B cell (primary cell): ENCODE results near the gene CELF4. TPM values are rescaled to one million over a fixed set of nuclear protein-coding genes. Genes with fewer than 3 reads are reported as not detected.

Experiments
- ATAC-seq: fragments of 200-7000 bp; cut with Tn5 transposase; one replicate; pipeline ENCODE4 v1.10.0; 2021; ENCODE audit warnings: low read depth, mild to moderate bottlenecking, moderate number of reproducible peaks, moderate library complexity
- CTCF ChIA-PET: fragments of 350-600 bp; sonication (Branson Sonifier 250); formaldehyde crosslinking; loops from one replicate; lab custom pipeline; 2021; ENCODE audit warnings: antibody characterized with exemption, inconsistent platforms; lab: Charles Lee
- POLR2A ChIA-PET: fragments of 350-600 bp; sonication (Branson Sonifier 250); formaldehyde crosslinking; loops from one replicate; lab custom pipeline; 2021; ENCODE audit warnings: antibody characterized with exemption; lab: Charles Lee
- DNase-seq: peaks from one replicate; pipeline ENCODE4 v3.0.0; 2013
- H2AFZ ChIP-seq: 2 replicates; pipeline ENCODE4 v1.6.1; 2012; ENCODE audit warnings: mild to moderate bottlenecking, low read depth, low read length; ENCODE audit not compliant: insufficient read depth, poor library complexity, severe bottlenecking
- H3K27ac ChIP-seq, 2 donors: 1 replicate in 1 of 2; 2 replicates in 1 of 2; pipeline ENCODE4 v1.5.1; 2012 to 2013; ENCODE audit warnings: low read length in 2 of 2, mild to moderate bottlenecking in 2 of 2, moderate library complexity in 1 of 2
- H3K27me3 ChIP-seq, 4 experiments: fragments of 200-600 bp in 1 of 4; sonication (generic) in 1 of 4; replicated peaks in 1 of 4; 1 replicate in 2 of 4; 2 replicates in 2 of 4; pipeline versions ENCODE4 v1.6.1 to v1.7.0; 2013 to 2016; ENCODE audit warnings: low read length in 3 of 4, mild to moderate bottlenecking in 2 of 4, mixed read lengths in 1 of 4, moderate library complexity in 1 of 4; ENCODE audit not compliant: insufficient read depth in 4 of 4, control insufficient read depth in 3 of 4; ENCODE audit errors: control extremely low read depth in 1 of 4
- H3K36me3 ChIP-seq, 2 experiments: replicated peaks in 1 of 2; 1 replicate in 1 of 2; 2 replicates in 1 of 2; pipeline versions ENCODE4 v1.6.1 to v1.7.1; 2013; ENCODE audit warnings: low read length in 1 of 2; ENCODE audit not compliant: insufficient read depth in 2 of 2, control insufficient read depth in 1 of 2; ENCODE audit errors: control extremely low read depth in 1 of 2, extremely low read depth in 1 of 2
- H3K4me1 ChIP-seq, 2 donors: fragments of 200-600 bp in 1 of 2; sonication (generic) in 1 of 2; 1 replicate in 1 of 2; 2 replicates in 1 of 2; pipeline versions ENCODE4 v1.5.1 to v1.6.1; 2013 to 2017; ENCODE audit warnings: low read length in 2 of 2; ENCODE audit not compliant: control insufficient read depth in 2 of 2, insufficient read depth in 2 of 2
- H3K4me2 ChIP-seq: replicated peaks from 2 replicates; pipeline ENCODE3; 2012; ENCODE audit warnings: mild to moderate bottlenecking, low read depth, low read length; ENCODE audit not compliant: poor library complexity, severe bottlenecking
- H3K4me3 ChIP-seq, 5 experiments: fragments of 200-600 bp in 1 of 5; sonication (generic) in 1 of 5; 1 replicate in 3 of 5; 2 replicates in 2 of 5; pipeline versions ENCODE4 v1.5.1 to v1.7.0; 2011 to 2016; ENCODE audit warnings: low read length in 4 of 5, mild to moderate bottlenecking in 4 of 5, low read depth in 2 of 5, control low read depth in 1 of 5, moderate library complexity in 1 of 5; ENCODE audit not compliant: insufficient read depth in 1 of 5; ENCODE audit errors: control extremely low read depth in 1 of 5, extremely low read depth in 1 of 5
- H3K79me2 ChIP-seq: fragments of 200-600 bp; sonication (generic); one replicate; pipeline ENCODE4 v1.6.0; 2016; ENCODE audit warnings: low read length; ENCODE audit not compliant: control insufficient read depth, insufficient read depth
- H3K9ac ChIP-seq: fragments of 200-600 bp; sonication (generic); 2 replicates; pipeline ENCODE4 v1.6.1; 2017; ENCODE audit warnings: mild to moderate bottlenecking, low read length, moderate library complexity
- H3K9me3 ChIP-seq, 3 donors: one replicate each; pipeline versions ENCODE4 v1.6.1 to v1.7.1; 2013; ENCODE audit warnings: low read length in 2 of 3; ENCODE audit not compliant: control insufficient read depth in 2 of 3, insufficient read depth in 1 of 3; ENCODE audit errors: control extremely low read depth in 1 of 3
- H4K20me1 ChIP-seq: 2 replicates; pipeline ENCODE4 v1.6.0; 2012; ENCODE audit warnings: mild to moderate bottlenecking, low read length; ENCODE audit not compliant: insufficient read depth, control insufficient read depth, poor library complexity, severe bottlenecking
- H3K27ac Mint-ChIP-seq: one replicate; pipeline ENCODE4 v1.8.0; 2021; ENCODE audit warnings: mixed read lengths
- H3K27me3 Mint-ChIP-seq: one replicate; pipeline ENCODE4 v1.8.0; 2021; ENCODE audit warnings: mixed read lengths
- H3K4me1 Mint-ChIP-seq: one replicate; pipeline ENCODE4 v1.8.0; 2021; ENCODE audit warnings: mixed read lengths
- H3K4me3 Mint-ChIP-seq: one replicate; pipeline ENCODE4 v1.8.0; 2021; ENCODE audit warnings: mixed read lengths
- H3K9me3 Mint-ChIP-seq: one replicate; pipeline ENCODE4 v1.8.0; 2022; ENCODE audit warnings: mixed read lengths; ENCODE audit not compliant: insufficient read depth
- CTCF ChIP-seq: fragments of 200-600 bp; IDR thresholded peaks from one replicate; pipeline ENCODE4 v1.8.0; 2022; ENCODE audit warnings: antibody characterized with exemption, mild to moderate bottlenecking
- EZH2 ChIP-seq: IDR thresholded peaks from 2 replicates; pipeline ENCODE4 v1.6.1; 2012; ENCODE audit warnings: borderline replicate concordance, low read depth, mild to moderate bottlenecking, moderate library complexity, low read length; ENCODE audit not compliant: insufficient read depth, poor library complexity, severe bottlenecking
- WGBS: methylation state at CpG from one replicate; pipeline ENCODE4 v1.1.5; 2013; ENCODE audit warnings: missing lambda C conversion rate; ENCODE audit not compliant: insufficient coverage; 5-methylcytosine and 5-hydroxymethylcytosine counted together
- intact Hi-C: fragments of 100-400 bp; cut with micrococcal nuclease; formaldehyde crosslinking; loops from one replicate; pipeline ENCODE4 v1.10.0; 2022
- polyA minus RNA-seq: library from RNA; depleted of rRNA, polyadenylated mRNA; stranded (reverse); fragments of >200 nt; gene quantifications from 2 replicates; pipeline ENCODE4 v1.2.3, GENCODE V29; 2012
- polyA plus RNA-seq: library from polyadenylated mRNA; depleted of rRNA; stranded (reverse); fragments of >200 nt; gene quantifications from 2 replicates; pipeline ENCODE4 v1.2.3, GENCODE V29; 2012
- total RNA-seq, 2 donors: library from RNA; stranded (reverse); fragments of 120-200 nt in 1 of 2; gene quantifications; 1 replicate in 1 of 2; 2 replicates in 1 of 2; pipeline versions ENCODE4 v1.2.3 to v1.2.4, GENCODE V29; 2013 to 2022

Gene CELF4
- total RNA-seq (not detected in 2 replicates), polyA plus RNA-seq (not detected in 2 replicates), polyA minus RNA-seq (not detected in 2 replicates)
- total RNA-seq (2013) = 0.09 TPM

GRCh38 chr18:37565101-37565976 lies at the start of gene CELF4:
TSS of gene CELF4 (minus strand) at chr18:37565798.
- Histone ChIP-seq H3K4me3 (no peak within 1 kb of the TSS), H4K20me1 (no peaks in the 10 kb centered on the region), H3K79me2 (no peaks in the 10 kb centered on the region), H3K9ac (no peak within 1 kb of the TSS), H3K27me3 (peaks cover 0 to 57% (median 22%) of the 10 kb centered on the region in 4 experiments), H3K4me2 (peak within 1 kb of the TSS; percentile 67), H3K4me1 (peaks cover 7 to 11% of the 10 kb centered on the region in 2 donors), H2AFZ (peak within 1 kb of the TSS; percentile 57), H3K36me3 (no peaks in the 10 kb centered on the region), H3K9me3 (peaks cover 0 to 7% (median 0%) of the 10 kb centered on the region in 3 donors), H3K27ac (no peak within 1 kb of the TSS)
- ChIA-PET POLR2A (no interaction called here), CTCF (no interaction called here)
- no peak for ATAC-seq
- Mint-ChIP-seq H3K4me3 (peak within 1 kb of the TSS; percentile 70), H3K27me3 (peaks cover 68% of the 10 kb centered on the region), H3K4me1 (peaks cover 21% of the 10 kb centered on the region), H3K27ac (no peak within 1 kb of the TSS), H3K9me3 (no peaks in the 10 kb centered on the region)
- WGBS = 11% methylated on average over 57 of the region's 62 CpGs
- TF ChIP-seq CTCF (no peak), EZH2 (no peak)
- no peak for DNase-seq
- intact Hi-C loops = no loop called here

- TF ChIP-seq CTCF (no peak), EZH2 (no peak)
- Histone ChIP-seq H3K9me3 (peaks cover 0 to 10% (median 0%) of the 10 kb centered on the region in 3 donors), H4K20me1 (no peaks in the 10 kb centered on the region), H3K9ac (no peak overlapping the region), H3K4me1 (no peaks in the 10 kb centered on the region), H3K4me3 (no peak overlapping the region), H3K79me2 (no peaks in the 10 kb centered on the region), H3K36me3 (no peaks in the 10 kb centered on the region), H3K27me3 (no peaks in the 10 kb centered on the region), H3K27ac (no peak overlapping the region), H3K4me2 (no peak overlapping the region), H2AFZ (no peak overlapping the region)
- H3K27ac Mint-ChIP-seq = no peak overlapping the region
- ChIA-PET POLR2A (no interaction called here), CTCF (no interaction called here)
- WGBS = 100% methylated on average over 1 of the region's 1 CpG
- H3K4me3 Mint-ChIP-seq = no peak overlapping the region
- intact Hi-C loops = no loop called here
- ATAC-seq (no peak), DNase-seq (no peak)
- no peaks in the 10 kb centered on the region for H3K4me1 Mint-ChIP-seq
- H3K27me3 Mint-ChIP-seq = no peaks in the 10 kb centered on the region
- H3K9me3 Mint-ChIP-seq = no peaks in the 10 kb centered on the region
Measured at GRCh38 chr18:37613253-37613565, 47.6 kb upstream of the CELF4 start.
